NCI-H526 treated with DMSO at 0.1 percent for 48 hours (cell line): ENCODE data around the gene PXDC1.
A peak's percentile ranks its signal among the peaks of the same experiment; 100 is the strongest.
"Not testable (repeated sequence)": the region's sequence is repeated elsewhere in the genome, so short reads cannot be mapped to it uniquely, and the experiment has no call there.

Source experiments
- DNase-seq: peaks from one replicate; lab custom pipeline; 2025; lab: John Stamatoyannopoulos, UW

Gene PXDC1

DNA sequence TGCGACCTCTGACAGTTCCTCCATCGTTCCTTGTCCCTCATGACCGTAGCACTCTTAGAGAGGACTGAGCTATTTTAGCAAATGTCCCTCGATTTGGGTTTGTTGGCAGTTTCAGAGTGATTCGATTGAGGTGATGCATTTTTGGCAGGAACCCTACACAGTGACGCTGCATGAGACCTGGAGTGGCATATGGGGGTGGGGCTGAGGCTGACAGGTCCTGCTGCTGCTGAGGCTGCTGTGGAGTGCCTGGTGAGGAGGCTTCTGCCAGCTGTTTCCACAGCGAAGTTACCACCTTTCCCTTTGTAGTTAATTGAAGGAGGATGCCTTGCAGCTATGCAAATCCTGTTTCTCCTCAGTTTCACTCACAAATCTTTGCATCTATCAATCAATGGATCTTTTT lies 19.8 kb downstream of the PXDC1 start:
- peak; percentile 38 for DNase-seq

- DNase-seq: no peak
These were observed 21.7 kb downstream of the PXDC1 start for GRCh38 chr6:3729603-3730344.

GRCh38 chr6:3727593-3728108 lies 23.9 kb downstream of the PXDC1 start:
- no peak for DNase-seq

GRCh38 chr6:3727036-3727435 lies 24.5 kb downstream of the PXDC1 start:
- DNase-seq: no peak

DNA sequence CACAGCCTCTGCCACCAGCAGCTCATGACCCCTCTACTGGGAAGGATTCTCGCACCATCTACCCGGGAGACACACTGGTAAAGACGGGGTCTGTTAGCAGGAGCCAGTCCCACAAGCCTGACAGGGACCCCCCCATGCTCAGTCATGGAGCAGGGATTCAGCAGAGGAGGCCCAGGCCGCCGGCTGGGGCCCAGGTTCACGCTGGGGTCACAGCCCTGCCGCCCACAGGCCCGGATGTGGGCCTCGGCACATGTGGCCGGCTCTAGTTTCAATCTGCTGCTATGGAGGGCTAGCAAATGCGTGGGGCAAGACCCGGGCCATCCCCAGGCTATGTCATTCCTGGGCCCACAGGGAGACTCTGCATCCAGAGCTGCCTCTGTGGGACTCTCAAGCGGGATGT lies 25.1 kb downstream of the PXDC1 start:
- DNase-seq: no peak

DNA sequence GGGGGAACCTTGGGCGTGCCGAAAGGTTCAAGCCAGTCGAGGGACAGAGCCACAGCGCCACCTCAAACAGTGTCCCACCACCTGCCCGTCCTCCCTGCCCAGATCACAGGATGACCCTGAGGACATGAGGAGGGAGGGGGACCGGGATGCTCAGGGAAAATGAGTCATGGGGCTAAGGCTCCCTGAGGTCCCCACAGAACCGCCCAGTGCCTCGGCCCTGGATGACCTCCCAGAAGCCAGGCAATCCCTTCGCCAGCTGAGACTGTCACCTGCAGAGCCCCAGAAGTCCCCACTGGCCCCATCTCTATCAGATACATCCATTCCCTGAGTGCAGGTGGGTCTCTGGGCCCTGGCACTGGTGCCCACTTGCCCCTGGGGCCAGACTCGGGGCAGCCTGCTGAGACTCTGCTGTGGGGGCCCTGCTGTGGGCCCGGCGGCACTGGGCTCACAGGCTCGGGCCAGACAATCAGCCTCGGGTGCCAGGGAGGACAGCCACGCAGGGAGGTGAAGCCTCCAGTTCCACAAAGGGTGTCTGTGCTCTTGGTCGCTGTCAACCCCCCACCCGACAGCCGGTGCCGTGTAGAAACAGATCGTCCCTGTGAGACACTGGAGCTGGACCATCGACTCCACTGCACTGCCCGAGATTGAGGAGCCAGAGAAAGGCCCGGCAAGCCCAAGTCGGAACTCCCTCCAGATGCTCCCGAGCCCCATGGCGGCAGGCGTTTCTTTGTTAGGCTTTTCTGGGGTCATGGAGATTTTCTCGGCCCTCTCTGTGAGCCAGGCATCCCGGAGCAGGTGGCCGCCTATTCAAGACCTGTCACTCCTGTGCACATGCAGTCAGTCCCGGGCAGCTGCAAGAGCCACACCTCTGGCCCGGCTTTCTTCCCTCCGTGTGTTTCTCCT lies 26.1 kb downstream of the PXDC1 start:
- DNase-seq: no peak

- no peak for DNase-seq
These were observed 26.9 kb downstream of the PXDC1 start for GRCh38 chr6:3724451-3725144.

DNA sequence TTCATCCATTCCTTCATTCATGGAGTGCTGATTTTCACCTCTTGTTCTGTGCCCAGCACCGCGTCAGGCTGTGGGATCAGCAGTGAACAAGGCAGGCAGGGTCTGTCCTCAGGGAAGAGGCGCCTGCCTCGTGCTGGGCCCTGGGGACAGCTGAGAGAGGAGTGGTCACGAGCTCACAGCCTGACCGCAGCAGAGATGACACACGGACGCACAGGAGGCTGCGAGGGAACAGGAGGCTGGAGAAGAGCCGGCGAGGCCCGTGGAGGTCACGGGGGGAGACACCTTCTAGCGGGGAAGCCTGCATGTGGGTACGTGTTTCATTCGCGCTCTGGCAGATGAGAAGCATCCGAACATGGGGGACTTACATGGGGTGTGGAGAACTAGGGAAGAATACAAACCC lies 27.5 kb downstream of the PXDC1 start:
- DNase-seq: no peak

DNA sequence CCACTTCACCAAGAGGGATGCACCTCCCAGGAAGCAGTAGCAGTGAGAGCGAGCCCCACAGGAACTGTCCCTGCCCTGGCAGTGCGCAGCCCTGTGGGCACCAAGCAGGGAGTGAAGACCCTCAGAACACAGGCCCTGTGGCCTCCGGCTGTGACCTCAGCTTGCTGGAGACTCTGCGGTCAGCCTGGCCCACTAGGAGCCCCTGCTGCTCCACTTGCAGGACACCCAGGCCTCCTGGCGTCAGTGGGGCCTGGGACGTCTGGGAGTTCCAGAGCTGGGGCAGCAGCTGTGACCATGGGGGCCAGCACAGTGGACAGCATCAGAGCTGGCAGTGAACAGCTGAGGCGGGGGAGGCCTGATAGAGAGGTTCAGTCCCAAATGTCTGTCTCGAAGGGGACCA lies 28.3 kb downstream of the PXDC1 start:
- DNase-seq: no peak

DNA sequence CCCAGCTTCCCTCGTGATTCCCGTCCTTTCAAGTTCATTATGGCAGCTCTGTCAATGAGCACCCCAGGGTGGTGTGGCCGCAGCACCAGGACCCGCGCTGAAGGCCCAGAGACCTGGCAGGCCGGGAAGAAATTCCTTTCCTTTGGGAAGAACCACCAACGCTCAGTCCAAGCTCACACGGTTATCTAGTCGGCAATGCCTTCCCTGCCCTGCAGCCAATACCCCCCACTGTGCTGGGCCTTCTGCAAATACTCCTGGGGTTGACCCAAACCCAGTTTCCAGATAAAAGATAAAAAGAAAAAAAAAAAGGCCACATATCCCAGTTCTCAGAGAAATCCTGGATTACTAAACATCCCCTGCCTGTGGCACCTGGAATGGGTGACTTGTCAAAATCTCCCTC lies 28.7 kb downstream of the PXDC1 start:
- no peak for DNase-seq

- no peak for DNase-seq
These were observed 29.5 kb downstream of the PXDC1 start for GRCh38 chr6:3721810-3722621.

DNA sequence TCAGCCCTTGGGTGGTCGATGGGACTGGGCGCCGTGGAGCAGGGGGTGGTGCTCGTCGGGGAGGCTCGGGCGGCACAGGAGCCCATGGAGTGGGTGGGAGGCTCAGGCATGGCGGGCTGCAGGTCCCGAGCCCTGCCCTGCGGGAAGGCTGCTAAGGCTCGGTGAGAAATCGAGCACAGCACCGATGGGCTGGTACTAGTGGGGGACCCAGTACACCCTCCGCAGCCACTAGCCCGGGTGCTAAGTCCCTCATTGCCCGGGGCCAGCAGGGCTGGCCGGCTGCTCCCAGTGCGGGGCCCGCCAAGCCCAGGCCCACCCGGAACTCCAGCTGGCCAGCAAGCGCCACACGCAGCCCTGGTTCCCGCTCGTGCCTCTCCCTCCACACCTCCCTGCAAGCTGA lies 30.7 kb downstream of the PXDC1 start:
- DNase-seq: not testable (repeated sequence)

DNA sequence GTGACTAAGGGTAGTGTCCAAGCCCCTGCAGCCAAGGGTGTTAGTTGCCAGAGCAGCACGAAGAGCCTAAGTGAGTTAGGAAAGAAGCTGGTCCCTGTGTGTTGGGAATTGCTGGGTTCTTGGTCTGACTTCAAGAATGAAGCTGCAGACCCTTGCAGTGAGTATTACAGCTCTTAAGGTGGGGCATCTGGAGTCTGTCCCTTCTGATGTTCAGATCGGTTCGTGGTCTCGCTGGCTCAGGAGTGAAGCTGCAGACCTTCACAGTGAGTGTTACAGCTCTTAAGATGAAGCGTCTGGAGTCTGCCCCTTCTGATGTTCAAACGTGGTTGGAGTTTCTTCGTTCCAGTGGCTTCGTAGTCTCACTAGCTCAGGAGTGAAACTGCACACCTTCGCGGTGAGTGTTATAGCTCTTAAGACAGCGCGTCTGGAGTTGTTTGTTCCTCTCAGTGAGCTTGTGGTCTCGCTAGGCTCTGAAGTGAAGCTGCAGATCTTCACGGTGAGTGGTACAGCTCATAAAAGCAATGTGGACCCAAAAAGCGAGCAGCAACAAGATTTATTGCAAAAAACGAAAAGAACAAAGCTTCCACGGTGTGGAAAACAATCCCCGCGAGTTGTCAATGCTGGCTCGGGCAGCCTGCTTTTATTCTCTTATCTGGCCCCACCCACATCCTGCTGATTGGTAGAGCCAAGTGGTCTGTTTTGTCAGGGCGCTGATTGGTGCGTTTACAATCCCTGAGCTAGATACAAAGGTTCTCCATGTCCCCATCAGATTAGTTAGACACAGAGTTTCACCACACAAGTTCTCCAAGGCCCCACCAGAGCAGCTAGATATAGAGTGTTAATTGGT lies 31.8 kb downstream of the PXDC1 start:
- no peak for DNase-seq

GRCh38 chr6:3718407-3718806 lies 33.1 kb downstream of the PXDC1 start:
- DNase-seq: no peak

DNA sequence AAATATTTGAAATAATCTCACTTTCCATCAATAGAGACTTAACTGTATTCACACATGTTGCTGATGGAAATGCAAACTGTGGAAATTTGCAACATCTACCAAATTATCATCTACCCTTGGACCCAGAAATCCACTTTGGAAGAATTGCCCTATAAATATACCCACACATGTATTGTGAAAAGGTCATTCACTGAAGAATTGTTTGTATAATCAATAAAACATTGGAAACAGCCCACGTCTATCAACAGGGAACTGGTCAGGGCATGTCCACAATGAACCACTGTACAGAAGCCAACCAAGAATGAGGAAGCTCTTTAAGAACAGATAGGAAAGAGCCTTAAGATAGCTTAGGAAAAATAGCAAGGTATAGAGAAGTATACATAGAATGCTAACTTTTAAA lies 36.2 kb downstream of the PXDC1 start:
- DNase-seq: no peak

DNA sequence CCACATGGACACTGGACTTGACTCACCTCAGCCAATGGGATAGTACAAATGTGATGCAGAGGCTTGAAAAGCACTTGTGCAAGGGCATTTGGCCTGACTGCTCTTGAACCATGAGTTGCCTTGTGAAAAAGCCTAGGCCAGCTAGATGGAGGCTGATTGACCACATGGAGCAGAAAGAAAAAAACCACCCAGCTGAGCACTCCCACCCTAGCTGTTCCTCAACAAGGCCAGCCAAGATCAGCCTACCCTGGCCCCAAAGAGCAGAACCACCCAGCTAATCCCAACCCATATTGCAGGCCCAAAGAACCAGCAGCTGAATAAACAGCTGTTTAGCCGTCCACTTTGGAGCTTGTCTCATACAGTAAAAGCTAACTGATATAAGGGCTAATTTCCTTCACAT lies 36.7 kb downstream of the PXDC1 start:
- no peak for DNase-seq

DNA sequence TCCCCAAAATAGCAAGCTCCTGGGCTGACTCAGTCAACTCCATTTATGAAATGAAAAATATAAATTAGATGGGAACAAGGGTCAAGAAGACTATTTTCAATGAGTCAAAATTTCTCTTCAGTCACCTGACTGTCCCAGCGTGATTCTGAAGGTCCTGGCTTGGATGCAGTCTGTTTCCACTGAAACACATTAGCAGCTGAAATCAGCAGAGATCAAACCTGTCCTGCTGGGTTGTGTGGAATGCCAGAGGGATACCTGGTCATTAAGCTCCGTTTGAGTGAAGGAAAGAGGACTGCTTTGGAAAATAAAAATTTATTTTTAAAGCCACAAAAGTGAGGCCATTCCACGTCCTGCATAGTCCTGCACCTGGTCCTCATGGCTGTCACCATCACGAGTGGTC lies 37.4 kb downstream of the PXDC1 start:
- DNase-seq: no peak

DNA sequence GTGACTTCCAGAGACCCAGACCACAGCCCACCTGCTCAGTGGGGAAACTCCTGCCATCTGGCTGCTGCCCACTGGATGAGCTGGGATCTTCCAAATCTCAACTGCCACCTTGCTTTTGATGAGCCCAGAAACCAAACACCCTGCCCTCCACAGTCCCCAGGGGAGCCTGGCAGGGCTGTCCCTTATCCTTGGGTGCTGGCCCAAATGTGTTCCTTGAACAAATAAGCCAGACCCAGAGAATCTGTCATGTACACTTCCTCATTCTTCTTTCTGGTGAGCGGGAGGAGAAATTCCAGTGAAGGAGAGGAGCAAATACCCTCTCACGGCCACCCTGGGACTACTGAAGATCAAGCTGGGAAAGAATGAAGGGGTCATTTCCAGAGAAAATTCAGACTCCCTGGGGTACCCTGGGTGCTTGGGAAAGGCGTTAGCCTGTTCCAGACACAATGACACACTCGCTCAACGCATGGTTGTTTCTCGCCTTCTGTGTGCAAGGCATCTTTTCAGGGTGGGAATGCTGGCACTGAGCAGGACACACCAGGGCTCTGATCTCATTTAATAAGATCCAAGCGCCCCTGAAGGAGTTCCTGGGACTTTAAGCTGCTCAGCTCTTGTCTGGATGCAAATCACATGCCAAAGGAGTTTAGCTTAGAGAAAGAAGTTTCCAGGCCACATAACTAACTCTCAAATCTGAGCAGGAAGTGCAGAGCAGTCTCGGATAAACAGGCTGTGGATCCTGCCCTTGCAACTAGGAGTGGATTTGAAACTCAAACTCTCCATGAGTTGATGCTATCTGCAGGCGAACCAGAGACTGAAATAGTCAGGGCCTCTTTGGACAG lies 38.5 kb downstream of the PXDC1 start:
- no peak for DNase-seq

GRCh38 chr6:3711776-3712175 lies 39.7 kb downstream of the PXDC1 start:
- no peak for DNase-seq

- no peak for DNase-seq
These were observed 41.1 kb downstream of the PXDC1 start for GRCh38 chr6:3710403-3710802.
